Fibroblast of villous mesenchyme (primary cell): Measurements from ENCODE around the gene TSC22D1. TPM values are rescaled to one million over a fixed set of nuclear protein-coding genes. Genes with fewer than 3 reads are reported as not detected.
A peak's percentile ranks its signal among the peaks of the same experiment; 100 is the strongest.
"Not testable (repeated sequence)": the region's sequence is repeated elsewhere in the genome, so short reads cannot be mapped to it uniquely, and the experiment has no call there.

Experiments
- DNase-seq: peaks from one replicate; pipeline ENCODE4 v3.0.0-alpha.2; 2010; ENCODE audit warnings: low read depth
- H3K4me3 ChIP-seq: 2 replicates; pipeline ENCODE4 v1.5.1; 2011; ENCODE audit warnings: low read depth, mild to moderate bottlenecking, low read length
- total RNA-seq: library from RNA; depleted of rRNA; stranded (reverse); fragments of >200 nt; gene quantifications from 2 replicates; pipeline ENCODE4 v1.2.3, GENCODE V29; 2012
- TF ChIP-seq, protein P1 (sequence below): IDR thresholded peaks from 2 replicates; pipeline ENCODE4 v1.5.1; 2012; ENCODE audit warnings: low read depth, mild to moderate bottlenecking, low read length; ENCODE audit not compliant: insufficient read depth

TSC22D1 gene
- total RNA-seq, 1 donor, result 54.8 TPM

DNA sequence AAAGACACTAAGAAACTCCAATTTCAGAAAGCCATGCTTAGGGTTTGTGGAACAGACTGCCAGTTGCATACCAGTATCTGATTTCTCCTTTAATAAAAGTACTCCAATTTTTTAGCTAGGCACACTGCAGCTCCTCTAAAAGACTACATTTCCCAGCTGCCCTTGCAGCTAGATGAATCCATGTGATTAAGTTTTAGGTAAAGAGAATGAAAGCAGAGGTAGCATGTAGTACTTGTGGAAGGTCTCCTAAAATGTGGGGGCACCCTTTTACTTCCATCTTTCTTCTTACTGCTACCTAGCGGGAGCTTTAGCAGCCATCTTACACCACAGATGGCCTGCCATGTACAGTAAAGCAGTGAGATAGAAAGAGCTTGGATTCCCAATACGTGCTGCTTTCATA lies 33.0 kb upstream of the TSC22D1 start:
- no peak overlapping the region for H3K4me3 ChIP-seq
- no peak for DNase-seq
- TF ChIP-seq, protein P1, sequence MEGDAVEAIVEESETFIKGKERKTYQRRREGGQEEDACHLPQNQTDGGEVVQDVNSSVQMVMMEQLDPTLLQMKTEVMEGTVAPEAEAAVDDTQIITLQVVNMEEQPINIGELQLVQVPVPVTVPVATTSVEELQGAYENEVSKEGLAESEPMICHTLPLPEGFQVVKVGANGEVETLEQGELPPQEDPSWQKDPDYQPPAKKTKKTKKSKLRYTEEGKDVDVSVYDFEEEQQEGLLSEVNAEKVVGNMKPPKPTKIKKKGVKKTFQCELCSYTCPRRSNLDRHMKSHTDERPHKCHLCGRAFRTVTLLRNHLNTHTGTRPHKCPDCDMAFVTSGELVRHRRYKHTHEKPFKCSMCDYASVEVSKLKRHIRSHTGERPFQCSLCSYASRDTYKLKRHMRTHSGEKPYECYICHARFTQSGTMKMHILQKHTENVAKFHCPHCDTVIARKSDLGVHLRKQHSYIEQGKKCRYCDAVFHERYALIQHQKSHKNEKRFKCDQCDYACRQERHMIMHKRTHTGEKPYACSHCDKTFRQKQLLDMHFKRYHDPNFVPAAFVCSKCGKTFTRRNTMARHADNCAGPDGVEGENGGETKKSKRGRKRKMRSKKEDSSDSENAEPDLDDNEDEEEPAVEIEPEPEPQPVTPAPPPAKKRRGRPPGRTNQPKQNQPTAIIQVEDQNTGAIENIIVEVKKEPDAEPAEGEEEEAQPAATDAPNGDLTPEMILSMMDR, result no peak

DNA sequence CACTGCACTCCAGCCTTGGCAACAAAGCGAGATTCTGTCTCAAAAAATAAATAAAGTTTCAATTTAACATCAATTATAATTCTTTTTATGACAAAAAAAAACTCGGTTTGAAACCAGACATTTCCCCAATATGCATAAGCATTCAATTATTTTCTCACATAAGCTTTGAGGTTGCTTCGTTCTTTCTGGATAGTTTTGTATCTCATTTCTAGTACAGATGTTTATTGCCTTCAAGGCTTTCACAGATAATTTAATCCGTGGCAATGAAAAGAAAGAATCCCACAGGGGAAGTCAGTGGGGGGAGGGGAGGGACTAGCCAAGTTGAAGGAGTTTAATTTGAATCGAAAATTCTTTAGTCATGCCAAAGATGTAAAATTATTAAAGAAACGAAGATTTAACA lies 29.6 kb upstream of the TSC22D1 start:
- H3K4me3 ChIP-seq, result no peak overlapping the region
- no peak for DNase-seq
- TF ChIP-seq, protein P1, result no peak

DNA sequence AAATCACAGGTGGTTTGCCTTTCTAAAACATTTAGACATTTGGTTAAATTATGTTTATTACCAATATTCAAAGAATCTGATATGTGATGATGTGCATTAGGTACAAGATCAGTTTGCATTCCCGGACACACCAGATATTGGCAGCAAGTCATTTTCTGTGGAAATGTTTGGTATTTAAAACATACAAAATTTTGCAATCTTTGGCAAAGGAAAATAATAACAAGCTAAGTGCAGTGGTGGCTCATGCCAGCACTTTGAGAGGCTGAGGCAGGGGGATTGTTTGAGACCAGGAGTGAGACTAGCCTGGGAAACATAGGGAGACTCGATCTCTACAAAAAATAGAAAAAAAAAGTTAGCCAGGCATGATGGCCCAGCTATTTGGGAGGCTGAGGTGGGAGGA lies 29.1 kb upstream of the TSC22D1 start:
- TF ChIP-seq, protein P1, result no peak
- no peak overlapping the region for H3K4me3 ChIP-seq
- DNase-seq, result peak; percentile 27

DNA sequence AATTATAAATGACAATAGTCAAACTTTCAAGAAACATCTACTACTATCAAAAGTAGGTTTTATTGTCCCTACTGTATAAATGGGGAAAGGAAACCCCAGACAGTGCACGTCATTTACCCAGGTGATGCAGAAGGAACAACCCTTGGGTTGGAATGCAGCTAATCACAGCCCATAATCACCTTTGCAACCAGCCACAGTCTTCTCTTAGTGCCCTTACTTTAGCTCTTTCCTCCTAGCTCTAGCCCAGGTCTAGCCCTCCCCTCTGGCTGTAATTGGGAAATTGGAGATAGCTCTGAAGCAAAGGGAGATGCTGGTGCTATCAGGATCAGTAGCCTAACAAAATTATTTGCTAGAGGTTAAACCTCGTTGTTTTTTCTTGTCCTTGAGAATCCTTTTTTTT lies 25.5 kb upstream of the TSC22D1 start:
- DNase-seq, result no peak
- TF ChIP-seq, protein P1, result no peak
- no peak overlapping the region for H3K4me3 ChIP-seq

DNA sequence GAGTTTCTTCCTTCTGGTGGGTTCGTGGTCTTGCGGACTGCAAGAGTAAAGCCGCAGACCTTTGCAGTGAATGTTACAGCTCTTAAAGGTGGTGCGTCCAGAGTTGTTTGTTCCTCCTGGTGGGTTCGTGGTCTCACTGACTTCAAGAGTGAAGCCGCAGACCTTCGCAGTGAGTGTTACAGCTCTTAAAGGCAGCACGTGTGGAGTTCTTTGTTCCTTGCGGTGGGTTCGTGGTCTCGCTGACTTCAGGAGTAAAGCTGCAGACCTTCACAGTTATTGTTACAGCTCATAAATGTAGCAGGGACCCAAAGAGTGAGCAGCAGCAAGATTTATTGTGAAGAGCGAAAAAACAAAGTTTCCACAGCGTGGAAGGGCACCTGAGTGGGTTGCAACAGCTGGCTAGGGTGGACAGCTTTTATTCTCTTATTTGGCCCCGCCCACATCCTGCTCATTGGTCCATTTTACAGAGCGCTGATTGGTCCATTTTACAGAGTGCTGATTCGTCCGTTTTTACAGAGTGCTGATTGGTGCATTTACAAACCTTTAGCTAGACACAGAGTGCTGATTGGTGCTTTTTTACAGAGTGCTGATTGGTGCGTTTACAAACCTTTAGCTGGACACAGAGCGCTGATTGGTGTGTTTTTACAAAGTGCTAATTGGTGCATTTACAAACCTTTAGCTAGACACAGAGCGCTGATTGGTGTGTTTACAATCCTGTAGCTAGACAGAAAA lies 17.9 kb upstream of the TSC22D1 start:
- DNase-seq, H3K4me3 ChIP-seq: not testable (repeated sequence)

DNA sequence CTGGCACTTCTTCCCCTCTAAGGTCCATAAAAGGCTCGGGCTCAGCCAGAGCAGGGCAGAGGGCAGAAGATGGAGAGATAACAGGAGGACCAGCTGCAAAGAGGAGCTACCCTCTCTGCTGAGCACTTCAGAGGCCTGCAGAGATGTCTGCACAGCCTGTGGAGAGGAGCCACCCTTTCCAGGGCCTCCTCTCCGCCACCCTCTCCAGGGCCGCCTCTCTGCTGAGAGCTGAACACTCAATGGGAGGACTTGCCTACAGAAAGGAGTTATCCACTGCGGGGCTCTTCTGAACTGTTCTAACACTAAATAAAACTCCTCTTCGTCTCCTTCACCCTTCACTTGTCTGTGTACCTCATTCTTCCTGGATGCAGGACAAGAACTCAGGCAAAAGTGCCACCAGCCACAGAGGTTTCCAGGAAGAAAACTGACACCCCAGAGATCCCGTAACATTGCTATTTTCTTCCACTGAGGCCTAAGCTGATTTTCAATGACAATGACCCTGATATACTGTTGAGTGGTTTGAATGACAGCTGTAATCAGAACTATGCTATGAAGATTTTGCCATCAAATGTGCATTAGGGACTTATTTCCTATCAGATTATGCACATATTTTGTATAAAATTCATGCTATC lies 16.2 kb upstream of the TSC22D1 start:
- no peak for DNase-seq
- H3K4me3 ChIP-seq, result no peak overlapping the region
- TF ChIP-seq, protein P1, result no peak

GRCh38 chr13:44591316-44591715 lies 15.2 kb upstream of the TSC22D1 start:
- TF ChIP-seq, protein P1, result no peak
- no peak for DNase-seq
- no peak overlapping the region for H3K4me3 ChIP-seq
